Measurements from ENCODE around the gene CYB5B. TPM values are rescaled to one million over a fixed set of nuclear protein-coding genes. Genes with fewer than 3 reads are reported as not detected.

Gene CYB5B
- total RNA-seq, 1 donor from 2014 or later: 84.7 TPM

Other genes with a start within 250 kb of the CYB5B start
- 43.8 TPM for gene SNTB2, start 237.5 kb upstream of the CYB5B start, total RNA-seq
- 29.8 TPM for gene VPS4A, start 113.3 kb upstream of the CYB5B start, total RNA-seq
- 13.8 TPM for gene PDF, start 94.0 kb upstream of the CYB5B start, total RNA-seq
- 42.7 TPM for gene COG8, start 85.1 kb upstream of the CYB5B start, total RNA-seq
- gene NIP7, start 84.8 kb upstream of the CYB5B start, total RNA-seq: 14.7 TPM
- 1.0 TPM for gene TMED6, start 72.8 kb upstream of the CYB5B start, total RNA-seq
- gene TERF2, start 38.6 kb upstream of the CYB5B start, total RNA-seq: 28.6 TPM
- 31.4 TPM for gene NFAT5, start 141.3 kb downstream of the CYB5B start, total RNA-seq